Colonic mucosa (tissue), 4 donors: ENCODE data around the gene CTDP1. TPM values are rescaled to one million over a fixed set of nuclear protein-coding genes. Genes with fewer than 3 reads are reported as not detected.

ENCODE experiments used
- DNase-seq: peaks from one replicate; pipeline ENCODE4 v3.0.0-alpha.2; 2020
- H3K27ac ChIP-seq: fragments of 200-600 bp; one replicate; pipeline ENCODE4 v1.8.0; 2021
- H3K27me3 ChIP-seq: fragments of 200-600 bp; one replicate; pipeline ENCODE4 v1.8.0; 2021
- H3K36me3 ChIP-seq: fragments of 200-600 bp; one replicate; pipeline ENCODE4 v1.8.0; 2021
- H3K4me1 ChIP-seq: fragments of 200-600 bp; one replicate; pipeline ENCODE4 v1.8.0; 2021; ENCODE audit warnings: mild to moderate bottlenecking
- H3K4me3 ChIP-seq: fragments of 200-600 bp; one replicate; pipeline ENCODE4 v1.8.0; 2021
- H3K9ac ChIP-seq, 2 donors: one replicate each; pipeline ENCODE4 v1.7.0; 2013; ENCODE audit warnings: control low read depth in 2 of 2, low read depth in 2 of 2, low read length in 2 of 2
- H3K9me3 ChIP-seq: fragments of 200-600 bp; one replicate; pipeline ENCODE4 v1.8.0; 2021
- intact Hi-C: fragments of 100-400 bp; cut with DNase I; formaldehyde crosslinking; loops from one replicate; pipeline ENCODE4 v1.14.1; 2022
- total RNA-seq, 2 donors: library from RNA; stranded (reverse); fragmentation: NEBNext Ultra II Directional in 1 of 2; extraction: Animal tissue kit (Norgen Biotek cat#: 25700) in 1 of 2; gene quantifications; one replicate each; pipeline ENCODE4 v1.2.1, GENCODE V29; 2021
- TF ChIP-seq, protein P1 (sequence below): fragments of 200-600 bp; IDR thresholded peaks from one replicate; pipeline ENCODE4 v1.8.0; 2022; ENCODE audit warnings: antibody characterized with exemption, mild to moderate bottlenecking
- donor health status: healthy.
- donor health status: DM: no; HTN: no; CAD: no.
- donor health status: DM: no; HTN: no; CAD: no.

CTDP1 gene
- total RNA-seq, 2 donors from 2014 or later = 34.7 to 36.9 TPM

DNA sequence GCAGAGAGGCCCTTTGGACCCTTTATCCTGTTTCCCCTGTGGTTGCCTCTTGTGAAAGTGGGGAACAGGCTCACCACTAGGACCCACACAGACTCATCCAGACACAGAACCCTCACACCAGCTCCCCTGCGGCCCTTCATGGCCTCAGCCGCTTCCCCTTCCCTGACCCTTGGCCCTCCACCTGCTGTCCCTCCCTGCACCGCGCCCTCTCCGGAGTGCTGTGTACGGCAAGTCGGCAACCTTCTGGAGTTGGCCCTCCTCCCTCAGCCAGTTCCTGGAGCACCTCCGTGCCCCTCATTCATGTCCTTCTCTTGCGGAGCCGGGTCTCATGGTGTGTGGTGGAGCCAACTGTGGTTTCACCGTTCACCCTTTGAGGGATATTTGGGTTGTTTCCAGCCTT lies 44.0 kb downstream of the CTDP1 start:
- DNase-seq = no peak
- no peaks in the 10 kb centered on the region for H3K9me3 ChIP-seq
- TF ChIP-seq, protein P1, sequence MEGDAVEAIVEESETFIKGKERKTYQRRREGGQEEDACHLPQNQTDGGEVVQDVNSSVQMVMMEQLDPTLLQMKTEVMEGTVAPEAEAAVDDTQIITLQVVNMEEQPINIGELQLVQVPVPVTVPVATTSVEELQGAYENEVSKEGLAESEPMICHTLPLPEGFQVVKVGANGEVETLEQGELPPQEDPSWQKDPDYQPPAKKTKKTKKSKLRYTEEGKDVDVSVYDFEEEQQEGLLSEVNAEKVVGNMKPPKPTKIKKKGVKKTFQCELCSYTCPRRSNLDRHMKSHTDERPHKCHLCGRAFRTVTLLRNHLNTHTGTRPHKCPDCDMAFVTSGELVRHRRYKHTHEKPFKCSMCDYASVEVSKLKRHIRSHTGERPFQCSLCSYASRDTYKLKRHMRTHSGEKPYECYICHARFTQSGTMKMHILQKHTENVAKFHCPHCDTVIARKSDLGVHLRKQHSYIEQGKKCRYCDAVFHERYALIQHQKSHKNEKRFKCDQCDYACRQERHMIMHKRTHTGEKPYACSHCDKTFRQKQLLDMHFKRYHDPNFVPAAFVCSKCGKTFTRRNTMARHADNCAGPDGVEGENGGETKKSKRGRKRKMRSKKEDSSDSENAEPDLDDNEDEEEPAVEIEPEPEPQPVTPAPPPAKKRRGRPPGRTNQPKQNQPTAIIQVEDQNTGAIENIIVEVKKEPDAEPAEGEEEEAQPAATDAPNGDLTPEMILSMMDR = no peak
- intact Hi-C loops = no loop called here
- no peak overlapping the region for H3K9ac ChIP-seq
- no peaks in the 10 kb centered on the region for H3K36me3 ChIP-seq
- H3K4me3 ChIP-seq = no peak overlapping the region
- H3K4me1 ChIP-seq = no peaks in the 10 kb centered on the region
- H3K27ac ChIP-seq = no peak overlapping the region
- H3K27me3 ChIP-seq = no peaks in the 10 kb centered on the region

DNA sequence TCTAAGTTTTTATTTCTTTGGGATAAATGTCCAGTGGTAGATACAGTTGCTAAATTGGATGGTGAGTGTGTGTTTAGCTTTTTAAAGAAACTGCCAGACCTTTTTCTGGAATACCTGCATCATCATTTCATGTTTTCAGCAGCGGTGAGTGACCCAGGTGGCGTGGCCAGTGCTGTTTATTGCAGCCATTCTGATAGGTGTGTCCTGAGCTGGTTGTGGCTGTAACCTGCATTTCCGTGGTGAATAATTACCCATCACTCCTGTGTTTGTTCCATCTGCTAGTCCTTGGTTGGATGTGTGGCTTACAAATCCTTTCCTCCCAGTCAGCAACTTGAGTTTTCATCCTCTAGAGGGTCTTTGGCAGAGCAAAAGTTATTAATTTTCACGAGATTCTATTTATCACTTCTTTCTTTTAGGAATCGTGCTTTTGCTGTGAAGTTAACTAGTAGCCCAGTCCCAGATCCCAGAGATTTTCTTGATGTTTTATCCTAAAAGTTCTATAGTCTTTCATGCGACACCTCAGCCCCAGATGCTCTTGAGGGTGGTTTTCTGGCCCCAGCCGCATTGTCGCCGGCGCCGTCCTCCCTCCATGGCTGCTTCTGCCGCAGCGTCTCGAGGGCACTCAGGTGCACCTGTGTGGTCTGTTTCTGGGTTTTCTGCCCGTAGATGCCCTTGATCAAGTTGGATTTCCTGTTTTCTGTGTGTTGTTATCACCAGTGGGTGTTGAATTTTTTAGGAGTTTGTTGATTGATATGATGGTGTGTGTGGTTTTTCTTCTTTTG lies 44.9 kb downstream of the CTDP1 start:
- no peaks in the 10 kb centered on the region for H3K27me3 ChIP-seq
- intact Hi-C loops = no loop called here
- no peak overlapping the region for H3K9ac ChIP-seq
- H3K9me3 ChIP-seq = no peaks in the 10 kb centered on the region
- H3K4me1 ChIP-seq = no peaks in the 10 kb centered on the region
- no peak overlapping the region for H3K4me3 ChIP-seq
- H3K27ac ChIP-seq = no peak overlapping the region
- DNase-seq = no peak
- TF ChIP-seq, protein P1 = no peak
- H3K36me3 ChIP-seq = peaks cover 2% of the 10 kb centered on the region

DNA sequence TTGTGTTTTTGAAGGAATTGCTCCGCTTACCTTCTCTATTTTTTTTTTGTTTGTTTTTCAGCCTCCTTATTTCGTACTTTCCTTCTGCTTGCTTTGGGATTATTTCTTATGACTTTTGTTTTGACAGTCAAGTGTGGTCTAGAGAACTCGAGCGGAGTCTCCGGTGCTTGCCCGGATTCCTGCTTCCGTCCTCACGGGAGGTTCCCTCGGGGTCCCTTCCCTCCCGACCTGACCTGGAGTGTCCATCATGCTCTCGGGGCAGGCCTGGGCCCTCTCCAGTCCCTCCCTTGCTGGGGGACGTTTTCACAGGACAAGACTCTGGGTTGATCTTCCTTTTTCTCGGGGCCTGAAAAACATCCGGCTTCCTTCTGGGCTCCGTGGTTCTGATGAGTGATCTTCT lies 45.9 kb downstream of the CTDP1 start:
- DNase-seq = no peak
- Histone ChIP-seq H3K4me3 (no peak overlapping the region), H3K27ac (no peak overlapping the region), H3K36me3 (peaks cover 8% of the 10 kb centered on the region), H3K27me3 (no peaks in the 10 kb centered on the region), H3K9me3 (no peaks in the 10 kb centered on the region), H3K9ac (no peak overlapping the region), H3K4me1 (no peaks in the 10 kb centered on the region)
- intact Hi-C loops = no loop called here
- TF ChIP-seq, protein P1 = no peak

DNA sequence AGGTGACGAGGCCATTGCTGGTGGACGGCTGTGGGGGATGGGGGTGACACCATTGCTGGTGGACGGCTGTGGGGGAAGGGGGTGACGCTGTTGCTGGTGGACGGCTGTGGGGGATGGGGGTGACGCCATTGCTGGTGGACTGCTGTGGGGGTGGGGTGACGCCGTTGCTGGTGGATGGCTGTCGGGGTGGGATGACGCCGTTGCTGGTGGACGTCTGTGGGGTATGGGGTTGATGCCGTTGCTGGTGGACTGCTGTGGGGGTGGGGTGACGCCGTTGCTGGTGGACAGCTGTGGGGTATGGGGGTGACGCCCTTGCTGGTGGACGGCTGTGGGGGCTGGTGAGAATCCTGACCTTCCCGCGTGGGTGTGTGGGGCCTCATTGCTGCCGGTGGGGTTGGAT lies 47.1 kb downstream of the CTDP1 start:
- H3K9me3 ChIP-seq = no peaks in the 10 kb centered on the region
- H3K36me3 ChIP-seq = peaks cover 19% of the 10 kb centered on the region
- intact Hi-C loops = no loop called here
- H3K4me1 ChIP-seq = no peaks in the 10 kb centered on the region
- H3K4me3 ChIP-seq = no peak overlapping the region
- H3K27ac ChIP-seq = no peak overlapping the region
- no peak for DNase-seq
- TF ChIP-seq, protein P1 = no peak
- no peaks in the 10 kb centered on the region for H3K27me3 ChIP-seq
- H3K9ac ChIP-seq = no peak overlapping the region

DNA sequence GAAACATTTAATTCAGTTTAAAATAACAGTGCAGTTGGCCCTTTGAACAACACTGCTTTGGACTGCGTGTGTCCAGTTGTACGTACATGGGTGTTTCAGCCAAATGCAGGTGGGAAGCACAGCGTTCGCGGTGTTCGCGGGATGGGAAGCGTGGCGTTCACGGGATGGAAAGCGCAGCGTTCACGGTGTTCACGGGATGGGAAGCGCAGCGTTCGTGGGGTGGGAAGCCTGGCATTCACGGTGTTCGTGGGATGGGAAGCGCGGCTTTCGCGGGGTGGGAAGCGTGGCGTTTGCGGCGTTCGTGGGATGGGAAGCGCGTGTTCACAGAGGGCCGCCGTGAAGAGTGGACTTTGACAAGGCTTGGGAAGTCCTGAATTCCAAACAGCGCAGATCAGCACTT lies 47.6 kb downstream of the CTDP1 start:
- intact Hi-C loops = no loop called here
- DNase-seq = no peak
- no peaks in the 10 kb centered on the region for H3K9me3 ChIP-seq

More for the DNA sequence above, 47.6 kb downstream of the CTDP1 start:
- TF ChIP-seq, protein P1 = no peak
- Histone ChIP-seq H3K4me3 (no peak overlapping the region), H3K27ac (no peak overlapping the region), H3K27me3 (no peaks in the 10 kb centered on the region), H3K9ac (no peak overlapping the region), H3K4me1 (no peaks in the 10 kb centered on the region), H3K36me3 (peaks cover 19% of the 10 kb centered on the region)
